ENCODE results near the gene PCBP4. TPM values are rescaled to one million over a fixed set of nuclear protein-coding genes. Genes with fewer than 3 reads are reported as not detected.
"Not testable (repeated sequence)": the region's sequence is repeated elsewhere in the genome, so short reads cannot be mapped to it uniquely, and the experiment has no call there.

The PCBP4 gene
- polyA plus RNA-seq, 1 donor, result 68.7 TPM

DNA sequence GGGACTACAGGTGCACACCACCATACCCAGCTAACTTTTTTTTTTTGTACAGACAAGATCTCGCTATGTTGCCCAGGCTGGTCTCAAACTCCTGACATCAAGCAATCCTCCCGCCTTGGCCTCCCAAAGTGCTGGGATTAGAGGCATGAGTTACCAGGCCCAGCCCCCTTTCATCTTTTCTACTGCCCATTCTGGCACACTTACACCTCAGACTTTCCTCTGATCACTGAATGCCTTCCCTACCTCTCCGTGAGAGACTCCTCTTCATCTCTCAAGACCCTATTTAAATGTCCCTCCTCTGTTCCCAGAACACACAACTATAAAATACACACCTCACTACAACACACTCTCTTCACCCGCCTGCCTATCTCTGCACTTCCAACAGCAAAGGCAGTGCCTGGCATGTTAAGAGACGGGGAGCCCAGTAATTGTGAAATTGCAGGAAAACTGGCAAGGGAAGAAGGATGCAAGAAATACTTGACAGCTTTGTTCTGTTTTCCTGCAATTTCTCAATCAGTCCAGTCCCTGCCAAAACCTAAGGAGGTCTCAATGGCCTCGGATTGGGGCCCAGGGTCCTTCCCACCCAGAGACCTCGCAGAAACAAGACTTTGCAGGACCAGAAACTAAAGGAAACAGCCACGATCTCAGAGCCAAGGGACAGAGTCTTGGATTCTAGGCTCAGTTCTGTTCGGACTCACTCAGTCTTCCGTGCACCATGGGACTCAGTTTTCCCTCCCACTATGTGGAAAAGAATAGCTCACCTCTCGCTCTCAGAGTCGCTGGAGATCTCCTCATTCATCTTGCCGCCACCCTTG lies 26.4 kb downstream of the PCBP4 start:
- DNase-seq (ENCODE audit: low read depth), result no peak

DNA sequence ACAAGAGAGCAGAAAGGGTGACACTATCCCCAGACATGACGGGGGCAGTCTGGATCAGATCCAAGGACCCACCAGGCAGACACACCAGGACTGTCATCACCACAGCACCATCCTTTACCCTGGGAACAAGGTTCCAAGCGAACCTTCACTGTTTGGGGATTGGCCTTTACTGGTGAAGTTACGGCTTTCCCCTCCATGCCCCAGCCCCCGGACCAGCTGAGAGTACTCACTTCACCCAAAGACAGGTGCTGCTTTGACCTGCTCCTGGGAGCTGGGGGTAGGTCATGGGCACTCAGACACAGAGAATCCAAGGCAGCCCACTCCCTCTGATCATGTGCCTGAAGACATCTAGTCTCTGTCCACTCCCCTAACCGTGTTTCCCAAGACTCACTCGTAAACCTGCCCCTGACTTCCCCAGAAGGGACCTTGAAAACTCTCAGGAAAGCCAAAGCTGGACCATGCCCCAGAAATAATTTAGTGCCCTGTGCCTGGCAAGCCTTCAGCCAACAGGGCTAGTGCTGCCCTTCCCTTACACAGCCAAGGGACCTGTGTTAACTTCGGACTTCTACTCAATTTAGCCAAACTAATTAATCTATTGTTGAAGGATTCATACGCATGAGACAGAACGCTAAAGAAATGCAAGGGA lies 28.4 kb downstream of the PCBP4 start:
- no peak for DNase-seq (ENCODE audit: low read depth)

DNA sequence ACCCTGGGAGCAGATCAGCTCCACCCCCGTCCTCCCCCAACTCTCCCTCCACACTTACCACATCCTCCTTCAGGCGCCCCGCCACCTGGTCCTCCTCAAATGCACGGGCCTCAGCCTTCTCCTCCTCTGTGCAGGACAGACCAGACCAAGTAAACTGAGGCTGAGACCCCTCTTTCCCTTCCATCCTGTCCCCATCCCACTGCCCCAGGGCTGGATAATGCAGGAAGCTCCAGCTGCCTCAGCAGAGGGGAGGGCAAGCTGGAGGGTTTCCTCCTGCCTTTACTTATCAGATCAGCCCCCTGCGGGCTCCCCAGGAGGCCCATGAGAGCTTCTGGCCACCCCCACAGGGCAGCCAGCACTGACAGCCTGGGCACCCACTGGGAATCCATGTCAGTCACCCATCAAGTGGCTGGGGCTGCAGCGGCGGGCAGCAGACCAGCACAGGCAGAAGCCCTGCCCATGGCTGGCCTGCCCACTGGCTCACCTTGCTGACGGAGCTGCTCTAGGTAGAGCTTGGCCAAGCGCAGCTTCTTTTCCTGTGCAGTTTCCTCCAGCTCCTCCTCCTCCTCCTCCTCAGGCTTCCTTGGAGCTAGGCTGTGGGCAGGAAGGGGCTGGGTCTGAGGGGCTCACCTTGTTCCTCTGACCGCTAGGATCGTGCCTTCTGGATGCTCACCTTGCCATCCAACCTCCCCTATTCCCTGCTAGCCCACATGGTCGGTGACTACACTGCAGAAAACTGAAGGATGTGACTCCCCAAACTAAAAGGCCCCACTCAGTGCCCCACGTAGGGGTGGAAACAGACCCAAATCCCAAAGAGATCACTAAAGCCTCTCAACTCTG lies 29.4 kb downstream of the PCBP4 start:
- DNase-seq (ENCODE audit: low read depth), result no peak

DNA sequence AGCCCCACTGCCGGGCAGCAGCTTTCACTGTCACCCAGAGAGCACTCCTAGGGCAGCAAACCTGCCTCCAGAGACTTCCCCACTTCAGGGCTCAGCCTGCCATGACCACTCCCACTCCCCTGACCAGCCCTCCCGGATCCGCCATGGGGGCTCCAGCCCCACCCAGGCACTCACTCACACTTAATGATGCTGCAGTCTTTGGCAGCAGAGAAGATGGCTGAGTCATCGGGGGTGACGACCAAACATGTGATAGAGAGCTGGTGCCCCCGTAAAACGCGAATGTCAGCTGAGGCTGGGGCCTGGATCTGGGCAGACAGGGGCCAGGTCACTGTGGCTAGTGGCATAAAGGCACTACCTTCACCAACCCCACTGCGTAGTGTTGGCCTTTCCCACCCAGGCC lies 30.2 kb downstream of the PCBP4 start:
- DNase-seq (ENCODE audit: low read depth), result no peak

DNA sequence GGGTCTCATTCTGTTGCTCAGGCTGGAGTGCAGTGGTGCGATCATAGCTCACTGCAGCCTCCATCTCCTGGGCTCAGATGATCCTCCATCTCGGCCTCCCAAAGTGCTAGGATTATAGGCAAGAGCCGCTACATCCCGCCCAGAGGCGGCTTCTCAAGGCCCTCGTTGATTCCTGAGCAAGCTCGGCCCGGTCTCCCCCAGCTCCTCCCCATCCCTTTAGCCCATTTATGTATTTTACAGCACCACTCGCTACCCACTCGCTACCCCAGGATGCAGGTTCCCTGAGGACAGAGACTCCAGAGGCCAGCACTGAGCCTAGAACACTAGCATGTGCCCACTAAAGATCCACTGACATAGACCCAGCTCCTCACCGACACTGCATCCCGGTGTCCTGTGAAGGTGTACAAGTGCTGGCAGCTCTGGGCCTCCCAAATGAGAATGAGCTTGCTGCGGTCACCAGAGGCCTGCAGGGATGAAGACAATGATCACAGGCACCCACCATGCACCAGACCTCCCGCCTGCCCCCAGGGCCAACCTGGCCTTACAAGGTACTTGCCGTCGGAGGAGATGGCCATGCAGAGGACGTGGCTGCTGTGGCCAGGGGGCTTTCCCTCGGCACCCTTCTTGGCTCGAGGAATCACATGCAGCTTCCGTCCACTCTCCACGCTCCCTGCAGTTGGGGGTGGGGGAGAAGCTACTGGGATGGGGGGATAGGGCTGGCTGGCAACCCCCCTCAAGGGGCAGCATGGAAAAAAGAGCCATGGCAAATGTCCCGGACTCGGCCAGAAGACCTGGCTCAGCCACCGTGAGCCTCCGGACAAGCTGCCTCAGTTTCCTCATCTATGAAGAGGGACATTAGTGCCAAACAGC lies 31.1 kb downstream of the PCBP4 start:
- no peak for DNase-seq (ENCODE audit: low read depth)

DNA sequence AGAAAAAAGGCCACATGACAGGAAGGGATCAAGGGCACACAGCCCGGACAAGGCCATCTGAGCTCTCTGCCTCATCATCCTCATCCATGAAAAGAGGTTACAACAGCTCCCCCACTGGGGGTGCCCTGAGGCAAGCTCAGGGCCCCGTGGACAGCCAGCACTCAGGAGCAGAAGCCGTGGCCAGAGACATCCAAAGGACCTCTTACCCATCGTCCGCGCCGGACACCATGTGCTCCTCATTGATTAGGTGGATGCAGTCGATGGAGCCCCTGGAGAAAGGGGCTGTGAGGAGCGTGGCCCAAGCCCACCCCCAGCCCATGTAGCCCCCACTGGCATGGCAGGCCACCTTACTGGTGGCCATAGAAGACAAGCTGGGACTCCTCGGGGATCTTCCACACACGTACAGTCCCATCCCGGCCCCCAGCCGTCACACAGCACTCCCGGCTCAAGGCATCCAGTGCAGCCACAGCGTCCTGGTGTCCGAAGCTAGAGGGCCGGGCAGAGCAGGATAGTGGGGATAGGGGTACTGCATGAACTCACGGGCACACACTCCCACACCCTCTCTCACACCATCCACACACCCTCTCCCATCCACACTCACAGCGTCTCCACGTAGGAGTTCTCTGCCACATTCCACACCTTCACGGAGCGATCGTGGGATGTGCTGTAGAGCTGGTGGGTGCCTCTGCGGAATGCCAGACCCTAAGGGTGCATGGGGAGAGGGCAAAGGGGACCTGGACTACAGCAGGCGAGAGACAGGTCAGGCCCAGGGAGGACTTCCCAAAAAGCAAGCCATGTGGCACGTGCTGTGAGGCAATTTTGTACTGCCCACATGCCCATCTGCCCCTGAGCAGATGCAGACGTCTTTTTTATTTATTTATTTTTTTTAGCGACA lies 32.0 kb downstream of the PCBP4 start:
- no peak for DNase-seq (ENCODE audit: low read depth)

DNA sequence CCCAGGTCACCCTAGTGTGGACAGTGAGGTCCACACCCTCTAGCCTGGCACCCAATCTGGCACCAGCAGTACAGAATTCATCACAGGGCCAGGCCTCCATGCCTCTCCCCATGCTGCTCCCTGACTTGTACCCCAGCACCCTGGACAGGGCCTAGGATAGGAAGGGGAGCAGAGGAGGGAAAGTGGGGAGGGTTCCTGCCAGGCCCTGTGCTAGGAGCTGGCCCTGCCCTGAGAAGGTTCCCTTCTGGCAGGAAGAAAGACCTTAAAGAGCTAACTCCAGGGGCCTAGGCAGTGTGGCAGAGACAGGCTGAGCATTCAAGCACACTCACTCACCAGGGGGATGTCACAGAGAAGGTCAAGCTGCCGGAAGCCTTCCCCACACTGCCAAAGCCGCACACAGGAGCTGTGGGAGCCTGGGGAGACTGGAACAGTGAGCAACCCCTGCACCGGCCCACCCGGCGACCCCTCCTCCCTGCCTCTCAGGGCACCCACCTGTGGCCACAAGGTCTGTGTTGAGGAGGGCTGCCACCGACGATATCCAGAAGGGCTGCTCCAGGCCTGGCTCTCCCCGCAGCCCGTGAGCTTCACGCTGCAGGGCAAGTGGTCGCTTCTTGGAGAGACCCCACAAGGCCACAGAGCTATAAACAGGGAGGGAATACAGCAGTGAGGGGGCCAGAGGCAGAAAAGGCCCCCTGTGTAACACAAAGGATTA lies 33.0 kb downstream of the PCBP4 start:
- no peak for DNase-seq (ENCODE audit: low read depth)

DNA sequence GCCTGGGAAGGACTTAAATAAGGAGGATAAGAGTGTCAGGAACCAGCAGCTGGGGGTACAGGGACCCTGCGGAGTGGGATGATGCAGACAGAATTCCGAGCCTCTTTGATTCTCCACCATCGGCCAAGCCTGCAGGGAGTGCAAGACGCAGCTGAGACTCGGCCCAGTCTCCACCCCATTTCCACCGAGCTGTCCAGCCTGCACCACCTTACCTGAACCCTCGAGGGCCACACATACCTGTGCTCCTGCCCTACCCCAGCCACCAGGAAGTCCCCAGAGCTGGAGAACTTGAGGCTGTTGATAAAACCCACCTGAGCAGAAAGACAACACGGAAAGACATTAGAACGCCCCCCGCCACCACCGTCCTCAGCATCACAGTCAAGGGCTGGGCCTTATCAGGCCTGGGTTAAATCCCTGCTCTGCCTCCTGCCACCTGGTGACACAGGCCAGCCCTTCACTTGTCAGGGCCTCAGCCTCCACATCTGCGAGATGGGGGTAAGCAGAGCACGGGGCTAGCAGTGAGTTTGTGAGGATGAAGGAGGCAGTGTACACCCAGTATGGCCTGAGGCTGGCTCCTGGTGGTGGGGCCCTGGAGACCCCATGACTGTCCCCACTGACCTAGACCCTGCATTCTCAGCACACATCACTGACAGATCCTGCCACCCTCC lies 33.6 kb downstream of the PCBP4 start:
- DNase-seq (ENCODE audit: low read depth), result no peak

DNA sequence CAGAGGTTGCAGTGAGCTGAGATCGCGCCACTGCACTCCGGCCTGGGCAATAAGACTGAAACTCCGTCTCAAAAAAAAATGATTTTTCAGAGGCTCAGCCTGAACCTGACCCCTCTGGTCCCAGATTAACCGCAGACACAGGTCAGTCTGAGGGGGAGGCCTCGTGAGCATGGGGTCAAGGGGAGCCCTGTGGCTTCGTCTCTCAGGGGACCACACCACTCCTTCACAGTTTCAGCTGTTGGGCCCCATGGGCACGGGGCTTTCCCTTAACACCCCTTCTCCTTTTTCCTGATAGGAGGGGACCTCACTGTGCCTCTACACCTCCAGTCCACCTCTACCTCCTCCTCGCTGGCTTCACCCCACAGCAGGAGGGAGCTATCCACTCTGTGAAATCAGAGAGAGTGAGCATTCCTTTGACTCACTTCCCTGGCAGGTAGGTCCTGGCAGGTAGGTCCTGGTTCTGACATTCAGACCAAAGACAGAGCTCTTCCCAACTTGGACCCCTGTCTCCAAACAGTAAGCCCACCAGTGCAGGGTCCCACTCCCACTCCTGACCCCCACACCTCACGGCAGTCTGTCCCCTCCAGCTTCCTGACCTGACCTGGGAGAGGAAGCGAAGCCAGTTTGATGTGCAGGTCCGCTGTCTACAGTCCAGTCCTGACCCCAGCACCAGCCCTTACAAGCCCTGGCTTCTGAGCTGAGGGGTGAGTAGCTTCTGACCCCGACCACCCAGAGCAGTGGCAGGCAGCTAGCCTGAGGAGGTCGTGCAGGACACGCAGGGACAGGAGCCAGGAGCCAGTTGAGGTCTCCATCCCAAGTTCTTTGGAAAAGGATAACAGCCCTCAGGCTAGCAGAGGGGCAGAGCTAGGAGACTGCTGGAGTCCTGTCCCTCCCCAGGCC lies 34.5 kb downstream of the PCBP4 start:
- DNase-seq (ENCODE audit: low read depth), result no peak

DNA sequence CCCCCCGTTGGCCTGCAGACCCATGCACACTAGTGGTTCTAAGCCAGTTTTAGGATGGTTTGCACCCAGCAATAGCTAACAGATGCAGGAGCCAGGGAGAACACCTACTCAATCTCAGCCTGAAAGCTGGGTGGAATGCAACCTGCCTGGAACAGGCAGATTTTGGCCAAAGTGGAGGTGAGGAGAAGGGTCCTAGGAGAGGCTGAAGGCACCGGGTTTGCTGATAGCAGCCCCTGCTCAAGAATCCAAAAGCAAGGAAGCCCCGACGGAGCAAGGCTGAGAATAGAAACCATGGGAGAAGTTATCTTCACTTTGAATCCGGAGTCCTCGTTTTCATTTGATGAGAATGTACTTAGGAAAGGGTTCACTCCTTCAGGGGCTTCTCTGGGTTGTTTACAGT lies 35.5 kb downstream of the PCBP4 start:
- no peak for DNase-seq (ENCODE audit: low read depth)

DNA sequence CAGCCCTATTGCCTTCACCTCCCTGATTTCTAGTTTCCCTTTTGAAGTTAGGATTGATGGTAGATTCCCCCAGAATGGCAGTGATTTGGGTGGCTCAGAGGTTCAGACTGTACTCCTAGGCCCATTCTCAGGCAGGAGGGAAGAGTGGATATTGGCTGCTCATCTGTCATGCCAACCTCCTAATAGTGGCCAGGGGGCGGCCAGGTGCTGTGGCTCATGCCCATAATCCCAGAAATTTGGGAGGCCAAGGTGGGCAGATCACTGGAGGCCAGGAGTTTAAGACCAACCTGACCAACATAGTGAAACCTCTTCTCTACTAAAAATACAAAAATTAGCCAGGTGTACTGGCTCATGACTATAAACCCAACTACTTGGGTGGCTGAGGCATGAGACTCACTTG lies 36.8 kb downstream of the PCBP4 start:
- DNase-seq (ENCODE audit: low read depth), result no peak

DNA sequence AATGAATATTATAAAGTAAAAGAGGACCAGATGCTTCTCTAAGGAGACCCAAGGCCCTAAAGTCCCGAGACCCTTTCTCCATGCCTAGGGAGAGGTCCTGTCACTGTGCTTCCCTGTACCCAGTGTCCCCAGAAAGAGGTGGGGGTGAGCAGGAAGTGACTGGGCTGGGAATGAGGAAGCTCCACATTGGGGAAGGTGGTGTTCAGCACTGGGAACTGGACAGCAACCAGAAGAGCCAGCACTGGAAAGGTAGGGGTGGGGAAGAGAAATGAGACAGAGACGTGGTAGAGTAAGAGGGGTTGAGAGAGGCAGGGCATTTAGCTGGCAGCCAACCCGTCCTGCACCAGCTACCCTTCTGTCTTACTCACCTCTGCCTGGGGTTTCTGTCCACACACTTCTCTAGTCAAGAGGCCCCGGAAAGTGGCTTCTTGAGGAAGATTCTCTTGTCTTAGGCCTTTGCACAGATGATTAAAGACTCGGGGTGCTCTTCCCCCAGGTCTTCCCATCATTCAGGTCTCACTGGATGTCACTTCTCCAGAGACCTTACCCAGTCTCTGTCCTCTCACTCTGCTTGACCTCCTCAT lies 37.7 kb downstream of the PCBP4 start:
- no peak for DNase-seq (ENCODE audit: low read depth)

DNA sequence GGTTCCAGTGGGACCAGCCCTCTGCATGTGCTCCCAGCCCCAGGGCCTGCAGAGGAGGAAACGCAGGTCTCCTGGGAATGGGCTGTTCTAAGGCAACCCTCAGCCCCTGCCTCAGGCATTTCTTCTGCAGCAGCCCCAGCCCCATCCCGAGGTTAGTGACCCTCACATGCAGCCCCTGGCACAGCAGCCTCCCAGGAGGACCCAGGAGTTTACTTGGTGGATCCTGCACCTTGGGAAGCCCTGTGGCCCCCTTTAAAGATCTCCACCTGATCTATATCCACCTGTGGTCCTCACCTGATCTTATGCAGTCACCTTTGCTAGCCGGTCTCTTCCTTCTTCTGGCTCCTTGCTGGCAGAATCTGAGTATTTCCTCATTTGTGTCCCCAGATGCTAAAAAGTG lies 38.3 kb downstream of the PCBP4 start:
- not testable (repeated sequence) for DNase-seq (ENCODE audit: low read depth)

DNA sequence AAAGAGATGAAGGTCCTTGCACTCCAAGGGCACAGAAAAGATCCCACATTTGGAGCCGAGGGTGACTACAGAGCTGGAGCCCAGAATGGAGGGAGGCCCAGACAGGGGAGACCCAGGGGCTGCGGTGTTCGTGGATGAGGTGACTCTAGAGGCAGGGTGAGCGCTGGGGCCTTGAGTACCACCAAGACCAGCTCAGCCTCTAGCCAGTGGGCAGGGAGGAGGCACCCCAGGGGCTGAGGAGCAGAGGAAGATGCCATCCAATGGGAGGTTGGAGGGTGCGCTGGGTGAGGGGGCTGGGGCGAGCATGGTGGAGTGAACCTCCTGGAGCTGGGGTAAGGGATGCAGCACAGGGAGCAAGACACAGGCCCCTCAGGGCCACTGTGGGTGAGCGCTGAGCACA lies 38.8 kb downstream of the PCBP4 start:
- no peak for DNase-seq (ENCODE audit: low read depth)

DNA sequence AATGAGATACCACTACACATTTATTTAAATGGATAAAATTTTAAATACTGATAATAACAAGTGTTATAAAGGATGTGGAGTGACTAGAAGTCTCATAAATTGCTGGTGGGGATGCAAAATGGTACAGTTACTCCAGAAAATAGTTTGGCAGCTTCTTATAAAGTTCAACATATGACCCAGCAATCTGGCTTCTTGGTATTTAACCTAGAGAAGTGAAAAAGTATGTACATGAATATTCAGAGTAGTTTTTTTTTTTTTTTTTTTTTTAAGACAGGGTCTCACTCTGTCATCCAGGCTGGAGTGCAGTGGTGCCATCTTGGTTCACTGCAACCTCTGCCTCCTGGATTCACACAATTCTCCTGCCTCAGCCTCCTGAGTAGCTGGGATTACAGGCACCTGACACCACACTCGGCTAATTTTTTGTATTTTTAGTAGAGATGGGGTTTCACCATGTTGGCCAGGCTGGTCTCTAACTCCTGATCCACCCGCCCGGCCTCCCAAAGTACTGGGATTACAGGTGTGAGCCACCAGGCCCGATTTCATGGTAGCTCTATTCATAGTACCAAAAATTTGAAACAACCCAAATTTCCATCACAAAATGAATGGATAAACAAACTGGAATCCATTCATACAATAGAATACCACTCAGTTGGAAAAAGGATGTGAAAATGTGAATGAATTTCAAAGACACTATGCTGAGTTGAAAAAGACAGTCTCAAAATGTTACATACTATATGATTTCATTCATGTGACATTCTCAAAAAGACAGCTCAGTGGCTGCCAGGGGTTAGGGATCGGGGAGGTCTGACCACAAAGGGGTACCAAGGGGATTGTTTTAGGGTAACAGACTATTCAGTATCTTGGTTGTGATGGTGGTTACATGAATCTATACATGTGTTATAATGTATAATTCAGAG lies 39.9 kb downstream of the PCBP4 start:
- DNase-seq (ENCODE audit: low read depth), result no peak

DNA sequence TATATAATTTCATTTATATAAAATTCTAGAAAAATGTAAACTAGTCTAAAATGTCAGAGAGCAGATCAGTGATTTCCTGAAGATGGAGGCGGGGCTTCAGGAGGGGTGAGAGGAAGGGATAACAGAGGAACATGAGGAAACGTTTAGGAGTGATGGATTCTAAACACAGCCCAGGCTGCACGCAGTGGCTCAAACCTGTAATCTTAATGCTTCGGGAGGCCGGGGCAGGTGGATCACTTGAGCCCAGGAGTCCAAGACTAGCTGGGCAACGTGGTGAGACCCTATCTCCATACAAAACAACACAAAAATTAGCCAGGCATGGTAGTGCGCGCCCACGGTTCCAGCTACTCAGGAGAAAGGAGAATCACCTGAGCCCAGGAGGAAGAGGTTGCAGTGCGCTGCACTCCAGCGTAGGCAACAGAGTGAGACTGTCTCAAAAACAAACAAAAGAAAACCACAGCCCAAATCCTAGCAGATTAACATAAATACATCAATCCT lies 46.1 kb downstream of the PCBP4 start:
- no peak for DNase-seq (ENCODE audit: low read depth)

DNA sequence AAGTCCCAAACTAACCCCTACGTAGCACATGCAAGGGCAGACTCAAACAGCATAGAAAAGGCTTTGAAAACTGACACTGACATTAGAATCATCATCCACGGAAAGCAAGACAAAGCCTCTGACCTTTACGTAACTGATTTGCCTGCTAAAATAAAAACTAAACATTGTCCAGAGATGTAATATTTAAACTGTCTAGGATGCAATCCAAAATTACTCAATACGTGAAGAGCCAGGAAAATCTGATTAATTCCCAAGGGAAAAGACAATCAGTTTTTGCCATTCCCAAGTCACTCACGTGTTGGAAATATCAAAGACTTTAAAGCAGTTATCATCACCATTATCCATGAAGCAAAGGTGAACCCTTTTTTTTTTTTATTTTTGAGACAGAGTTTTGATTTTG lies 50.8 kb downstream of the PCBP4 start:
- no peak for DNase-seq (ENCODE audit: low read depth)
